Measurements from ENCODE around the gene ADAT3.
A peak's percentile ranks its signal among the peaks of the same experiment; 100 is the strongest.
"Not testable (repeated sequence)": the region's sequence is repeated elsewhere in the genome, so short reads cannot be mapped to it uniquely, and the experiment has no call there.

ADAT3 gene

GRCh38 chr19:1866693-1867348, 38.4 kb upstream of the ADAT3 start:
- H3K27ac ChIP-seq (ENCODE audit: insufficient read depth, low read depth, low read length, poor library complexity, severe bottlenecking): no peak overlapping the region
- 93% methylated on average over 8 of the region's 8 CpGs for WGBS, 2 experiments
- H3K36me3 ChIP-seq (ENCODE audit: control insufficient read depth, insufficient read depth, low read length): no peaks in the 10 kb centered on the region
- no peak overlapping the region for H3K4me3 ChIP-seq (ENCODE audit: insufficient read depth, low read depth, low read length)
- peaks cover 7% of the 10 kb centered on the region for H3K4me1 ChIP-seq (ENCODE audit: control insufficient read depth, insufficient read depth, low read length)
- no peaks in the 10 kb centered on the region for H3K9me3 ChIP-seq (ENCODE audit: control insufficient read depth, low read length)
- peaks cover 12% of the 10 kb centered on the region for H3K27me3 ChIP-seq (ENCODE audit: control insufficient read depth, insufficient read depth, low read length, poor library complexity, severe bottlenecking)

GRCh38 chr19:1867349-1867724, 37.9 kb upstream of the ADAT3 start:
- Histone ChIP-seq H3K27ac (ENCODE audit: insufficient read depth, low read depth, low read length, poor library complexity, severe bottlenecking) (no peak overlapping the region), H3K27me3 (ENCODE audit: control insufficient read depth, insufficient read depth, low read length, poor library complexity, severe bottlenecking) (peaks cover 7% of the 10 kb centered on the region), H3K4me3 (ENCODE audit: insufficient read depth, low read depth, low read length) (no peak overlapping the region), H3K9me3 (ENCODE audit: control insufficient read depth, low read length) (no peaks in the 10 kb centered on the region), H3K4me1 (ENCODE audit: control insufficient read depth, insufficient read depth, low read length) (peaks cover 5% of the 10 kb centered on the region), H3K36me3 (ENCODE audit: control insufficient read depth, insufficient read depth, low read length) (no peaks in the 10 kb centered on the region)
- WGBS, 2 experiments: 92 to 95% methylated on average over 9 of the region's 9 CpGs

GRCh38 chr19:1868971-1869370, 36.2 kb upstream of the ADAT3 start:
- Histone ChIP-seq H3K27me3 (ENCODE audit: control insufficient read depth, insufficient read depth, low read length, poor library complexity, severe bottlenecking) (no peaks in the 10 kb centered on the region), H3K27ac (ENCODE audit: insufficient read depth, low read depth, low read length, poor library complexity, severe bottlenecking) (no peak overlapping the region)

GRCh38 chr19:1871140-1871597, 34.0 kb upstream of the ADAT3 start:
- H3K4me1 ChIP-seq (ENCODE audit: control insufficient read depth, insufficient read depth, low read length): peaks cover 12% of the 10 kb centered on the region
- no peaks in the 10 kb centered on the region for H3K27me3 ChIP-seq (ENCODE audit: control insufficient read depth, insufficient read depth, low read length, poor library complexity, severe bottlenecking)
- no peaks in the 10 kb centered on the region for H3K9me3 ChIP-seq (ENCODE audit: control insufficient read depth, low read length)
- H3K36me3 ChIP-seq (ENCODE audit: control insufficient read depth, insufficient read depth, low read length): no peaks in the 10 kb centered on the region
- no peak overlapping the region for H3K27ac ChIP-seq (ENCODE audit: insufficient read depth, low read depth, low read length, poor library complexity, severe bottlenecking)
- H3K4me3 ChIP-seq (ENCODE audit: insufficient read depth, low read depth, low read length): no peak overlapping the region
- WGBS, 2 experiments: 93 to 95% methylated on average over 15 of the region's 15 CpGs

More at GRCh38 chr19:1868971-1869370, 36.2 kb upstream of the ADAT3 start:
- Histone ChIP-seq H3K36me3 (ENCODE audit: control insufficient read depth, insufficient read depth, low read length) (no peaks in the 10 kb centered on the region), H3K4me1 (ENCODE audit: control insufficient read depth, insufficient read depth, low read length) (peaks cover 7% of the 10 kb centered on the region), H3K4me3 (ENCODE audit: insufficient read depth, low read depth, low read length) (no peak overlapping the region), H3K9me3 (ENCODE audit: control insufficient read depth, low read length) (no peaks in the 10 kb centered on the region)
- 90 to 91% methylated on average over 7 of the region's 7 CpGs for WGBS, 2 experiments

- no peak overlapping the region for H3K4me3 ChIP-seq (ENCODE audit: insufficient read depth, low read depth, low read length)
- H3K27ac ChIP-seq (ENCODE audit: insufficient read depth, low read depth, low read length, poor library complexity, severe bottlenecking): no peak overlapping the region
- no peaks in the 10 kb centered on the region for H3K36me3 ChIP-seq (ENCODE audit: control insufficient read depth, insufficient read depth, low read length)
- 95 to 96% methylated on average over 13 of the region's 13 CpGs for WGBS, 2 experiments
- no peaks in the 10 kb centered on the region for H3K9me3 ChIP-seq (ENCODE audit: control insufficient read depth, low read length)
- H3K4me1 ChIP-seq (ENCODE audit: control insufficient read depth, insufficient read depth, low read length): peaks cover 12% of the 10 kb centered on the region
- peaks cover 1% of the 10 kb centered on the region for H3K27me3 ChIP-seq (ENCODE audit: control insufficient read depth, insufficient read depth, low read length, poor library complexity, severe bottlenecking)
Observed at GRCh38 chr19:1871630-1872029, 33.6 kb upstream of the ADAT3 start.

- no peak overlapping the region for H3K4me3 ChIP-seq (ENCODE audit: insufficient read depth, low read depth, low read length)
- peaks cover 4% of the 10 kb centered on the region for H3K27me3 ChIP-seq (ENCODE audit: control insufficient read depth, insufficient read depth, low read length, poor library complexity, severe bottlenecking)
- H3K27ac ChIP-seq (ENCODE audit: insufficient read depth, low read depth, low read length, poor library complexity, severe bottlenecking): no peak overlapping the region
- peaks cover 12% of the 10 kb centered on the region for H3K4me1 ChIP-seq (ENCODE audit: control insufficient read depth, insufficient read depth, low read length)
- H3K9me3 ChIP-seq (ENCODE audit: control insufficient read depth, low read length): no peaks in the 10 kb centered on the region
- WGBS, 2 experiments: 93 to 95% methylated on average over 25 of the region's 25 CpGs
- H3K36me3 ChIP-seq (ENCODE audit: control insufficient read depth, insufficient read depth, low read length): no peaks in the 10 kb centered on the region
Observed at GRCh38 chr19:1872807-1873523, 32.2 kb upstream of the ADAT3 start.

GRCh38 chr19:1873524-1874473, 31.4 kb upstream of the ADAT3 start:
- H3K27ac ChIP-seq (ENCODE audit: insufficient read depth, low read depth, low read length, poor library complexity, severe bottlenecking): no peak overlapping the region
- H3K4me1 ChIP-seq (ENCODE audit: control insufficient read depth, insufficient read depth, low read length): peaks cover 12% of the 10 kb centered on the region
- H3K9me3 ChIP-seq (ENCODE audit: control insufficient read depth, low read length): no peaks in the 10 kb centered on the region
- no peaks in the 10 kb centered on the region for H3K36me3 ChIP-seq (ENCODE audit: control insufficient read depth, insufficient read depth, low read length)
- no peak overlapping the region for H3K4me3 ChIP-seq (ENCODE audit: insufficient read depth, low read depth, low read length)
- WGBS, 2 experiments: 92 to 93% methylated on average over 29 of the region's 29 CpGs
- H3K27me3 ChIP-seq (ENCODE audit: control insufficient read depth, insufficient read depth, low read length, poor library complexity, severe bottlenecking): peaks cover 4% of the 10 kb centered on the region

- no peak overlapping the region for H3K27ac ChIP-seq (ENCODE audit: insufficient read depth, low read depth, low read length, poor library complexity, severe bottlenecking)
- WGBS, 2 experiments: 46 to 49% methylated on average over 14 to 15 of the region's 16 CpGs
- H3K9me3 ChIP-seq (ENCODE audit: control insufficient read depth, low read length): no peaks in the 10 kb centered on the region
- peaks cover 4% of the 10 kb centered on the region for H3K27me3 ChIP-seq (ENCODE audit: control insufficient read depth, insufficient read depth, low read length, poor library complexity, severe bottlenecking)
- peak overlapping the region; percentile 57 for H3K4me3 ChIP-seq (ENCODE audit: insufficient read depth, low read depth, low read length)
- H3K36me3 ChIP-seq (ENCODE audit: control insufficient read depth, insufficient read depth, low read length): no peaks in the 10 kb centered on the region
- peaks cover 12% of the 10 kb centered on the region for H3K4me1 ChIP-seq (ENCODE audit: control insufficient read depth, insufficient read depth, low read length)
Observed at GRCh38 chr19:1874554-1875185, 30.5 kb upstream of the ADAT3 start.

- H3K9me3 ChIP-seq (ENCODE audit: control insufficient read depth, low read length); H3K36me3 ChIP-seq (ENCODE audit: control insufficient read depth, insufficient read depth, low read length); H3K27me3 ChIP-seq (ENCODE audit: control insufficient read depth, insufficient read depth, low read length, poor library complexity, severe bottlenecking); H3K27ac ChIP-seq (ENCODE audit: insufficient read depth, low read depth, low read length, poor library complexity, severe bottlenecking): not testable (repeated sequence)
- H3K4me1 ChIP-seq (ENCODE audit: control insufficient read depth, insufficient read depth, low read length): peaks cover 12% of the 10 kb centered on the region
- H3K4me3 ChIP-seq (ENCODE audit: insufficient read depth, low read depth, low read length): peak overlapping the region; percentile 57
- 4 to 5% methylated on average over 11 of the region's 11 CpGs for WGBS, 2 experiments
Observed at GRCh38 chr19:1875265-1875645, 29.9 kb upstream of the ADAT3 start.

Measured in ectodermal cell (in vitro differentiated cells).